Activated CD4-positive, alpha-beta T cell treated with anti-CD3 and anti-CD28 coated beads for 36 hours (primary cell): ENCODE measurements around the gene ELAC2. TPM values are rescaled to one million over a fixed set of nuclear protein-coding genes. Genes with fewer than 3 reads are reported as not detected.

Experiments used
- ATAC-seq: fragments of 200-7000 bp; cut with Tn5 transposase; one replicate; pipeline ENCODE4 v1.10.0; 2021; ENCODE audit warnings: mild to moderate bottlenecking, moderate library complexity
- CTCF ChIA-PET: fragments of 350-600 bp; sonication (Branson Sonifier 250); formaldehyde crosslinking; loops from one replicate; lab custom pipeline; 2021; ENCODE audit warnings: antibody characterized with exemption; lab: Charles Lee
- POLR2A ChIA-PET: fragments of 350-600 bp; sonication (Branson Sonifier 250); formaldehyde crosslinking; loops from one replicate; lab custom pipeline; 2021; ENCODE audit warnings: antibody characterized with exemption, inconsistent platforms; lab: Charles Lee
- DNase-seq: peaks from one replicate; pipeline ENCODE4 v3.0.0-alpha.2; 2020
- H3K27ac Mint-ChIP-seq: one replicate; pipeline ENCODE4 v1.8.0; 2021; ENCODE audit warnings: mixed read lengths
- H3K27me3 Mint-ChIP-seq: one replicate; pipeline ENCODE4 v1.8.0; 2021; ENCODE audit warnings: mixed read lengths
- H3K36me3 Mint-ChIP-seq: one replicate; pipeline ENCODE4 v1.8.0; 2021; ENCODE audit warnings: low read depth, mixed read lengths
- H3K4me1 Mint-ChIP-seq: one replicate; pipeline ENCODE4 v1.8.0; 2021; ENCODE audit warnings: mixed read lengths
- H3K4me3 Mint-ChIP-seq: one replicate; pipeline ENCODE4 v1.8.0; 2021; ENCODE audit warnings: mild to moderate bottlenecking, moderate library complexity, mixed read lengths
- H3K9me3 Mint-ChIP-seq: one replicate; pipeline ENCODE4 v1.8.0; 2021; ENCODE audit warnings: low read depth, mixed read lengths
- intact Hi-C, 2 experiments: fragments of 100-400 bp; cut with DNase I in 1 of 2; cut with micrococcal nuclease in 1 of 2; formaldehyde crosslinking; loops; one replicate each; pipeline versions ENCODE4 v1.14.2 to v1.15.1; 2022 to 2024; cut with DNase I, micrococcal nuclease
- total RNA-seq, 2 experiments: library from RNA; stranded (reverse); gene quantifications; one replicate each; pipeline ENCODE4 v1.2.3, GENCODE V29; 2021

The ELAC2 gene
- total RNA-seq, 2 experiments from 2014 or later: 67.4 to 96.6 TPM

GRCh38 chr17:12998874-12999273, 19.0 kb downstream of the ELAC2 start:
- ChIA-PET POLR2A (no interaction called here), CTCF (no interaction called here)
- no peak overlapping the region for H3K4me3 Mint-ChIP-seq

DNA sequence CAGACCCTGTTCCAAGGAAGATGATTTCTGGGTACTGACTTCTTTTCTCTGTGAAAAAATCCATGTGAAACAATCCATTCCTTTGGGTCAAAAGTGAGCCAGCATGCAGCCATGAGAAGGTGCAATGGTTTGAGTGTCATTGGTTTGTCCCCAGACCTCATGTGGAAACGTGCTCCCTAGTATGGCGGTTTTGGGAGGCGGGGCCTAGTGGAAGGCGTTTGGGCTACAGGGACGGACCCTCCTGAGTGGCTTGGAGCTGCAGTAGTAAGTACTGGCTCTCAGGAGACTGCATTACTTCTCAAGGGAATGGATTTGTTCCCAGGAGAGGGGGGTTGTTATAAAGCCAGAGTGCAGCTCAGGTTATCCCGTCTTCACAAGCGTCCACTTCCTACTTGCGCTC, 19.4 kb downstream of the ELAC2 start:
- no peak overlapping the region for H3K27ac Mint-ChIP-seq
- H3K4me1 Mint-ChIP-seq: no peaks in the 10 kb centered on the region
- no peaks in the 10 kb centered on the region for H3K27me3 Mint-ChIP-seq
- ChIA-PET CTCF (interaction anchor here (1.1 kb wide), 1 partner anchor 11 kb away, joined by 3 read pairs; no protein-coding TSS in a partner anchor), POLR2A (no interaction called here)
- H3K9me3 Mint-ChIP-seq: no peaks in the 10 kb centered on the region
- ATAC-seq (no peak), DNase-seq (no peak)
- peaks cover 38% of the 10 kb centered on the region for H3K36me3 Mint-ChIP-seq
- H3K4me3 Mint-ChIP-seq: no peak overlapping the region
- intact Hi-C loops: no loop called here

More at GRCh38 chr17:12998874-12999273, 19.0 kb downstream of the ELAC2 start:
- intact Hi-C loops: no loop called here
- Mint-ChIP-seq H3K27ac (no peak overlapping the region), H3K27me3 (no peaks in the 10 kb centered on the region), H3K9me3 (no peaks in the 10 kb centered on the region), H3K36me3 (peaks cover 36% of the 10 kb centered on the region), H3K4me1 (no peaks in the 10 kb centered on the region)
- DNase-seq: no peak
- no peak for ATAC-seq

- POLR2A ChIA-PET: no interaction called here
These were observed 20.9 kb downstream of the ELAC2 start for GRCh38 chr17:12996941-12997340.

DNA sequence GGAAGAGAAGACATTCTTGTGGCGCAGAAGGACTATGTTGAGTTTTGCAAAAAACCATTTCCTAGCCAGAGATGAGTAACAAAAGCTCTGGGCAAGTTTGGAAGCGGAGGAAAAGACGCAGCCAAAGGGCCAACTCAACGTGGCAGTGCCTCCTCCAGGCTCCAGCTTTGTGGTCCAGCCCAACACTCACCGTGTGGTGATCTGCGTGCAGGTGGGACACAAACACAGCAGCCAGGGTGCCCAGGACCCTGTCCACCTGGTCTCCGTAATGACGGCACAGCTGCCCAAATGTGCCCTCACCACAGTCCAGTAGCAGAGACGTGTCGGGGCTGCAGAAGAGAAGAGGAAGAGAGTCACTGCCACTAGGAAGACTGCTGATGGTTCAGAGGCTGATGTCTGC, 21.5 kb downstream of the ELAC2 start:
- Mint-ChIP-seq H3K36me3 (peaks cover 53% of the 10 kb centered on the region), H3K4me3 (no peak overlapping the region), H3K27me3 (no peaks in the 10 kb centered on the region), H3K27ac (no peak overlapping the region), H3K4me1 (no peaks in the 10 kb centered on the region), H3K9me3 (no peaks in the 10 kb centered on the region)
- ATAC-seq (no peak), DNase-seq (no peak)
- ChIA-PET POLR2A (no interaction called here), CTCF (no interaction called here)
- intact Hi-C loops: no loop called here

More at GRCh38 chr17:12996941-12997340, 20.9 kb downstream of the ELAC2 start:
- Mint-ChIP-seq H3K27me3 (no peaks in the 10 kb centered on the region), H3K4me3 (no peak overlapping the region), H3K9me3 (no peaks in the 10 kb centered on the region), H3K4me1 (no peaks in the 10 kb centered on the region), H3K27ac (no peak overlapping the region), H3K36me3 (peaks cover 48% of the 10 kb centered on the region)
- DNase-seq: no peak
- CTCF ChIA-PET: no interaction called here
- no peak for ATAC-seq
- intact Hi-C loops: no loop called here

GRCh38 chr17:12995896-12996295, 21.9 kb downstream of the ELAC2 start:
- Mint-ChIP-seq H3K4me1 (no peaks in the 10 kb centered on the region), H3K9me3 (no peaks in the 10 kb centered on the region), H3K4me3 (no peak overlapping the region), H3K27me3 (no peaks in the 10 kb centered on the region), H3K27ac (no peak overlapping the region), H3K36me3 (peaks cover 56% of the 10 kb centered on the region)
- DNase-seq: no peak
- CTCF ChIA-PET: no interaction called here
- POLR2A ChIA-PET: no interaction called here
- no peak for ATAC-seq
- intact Hi-C loops: no loop called here

DNA sequence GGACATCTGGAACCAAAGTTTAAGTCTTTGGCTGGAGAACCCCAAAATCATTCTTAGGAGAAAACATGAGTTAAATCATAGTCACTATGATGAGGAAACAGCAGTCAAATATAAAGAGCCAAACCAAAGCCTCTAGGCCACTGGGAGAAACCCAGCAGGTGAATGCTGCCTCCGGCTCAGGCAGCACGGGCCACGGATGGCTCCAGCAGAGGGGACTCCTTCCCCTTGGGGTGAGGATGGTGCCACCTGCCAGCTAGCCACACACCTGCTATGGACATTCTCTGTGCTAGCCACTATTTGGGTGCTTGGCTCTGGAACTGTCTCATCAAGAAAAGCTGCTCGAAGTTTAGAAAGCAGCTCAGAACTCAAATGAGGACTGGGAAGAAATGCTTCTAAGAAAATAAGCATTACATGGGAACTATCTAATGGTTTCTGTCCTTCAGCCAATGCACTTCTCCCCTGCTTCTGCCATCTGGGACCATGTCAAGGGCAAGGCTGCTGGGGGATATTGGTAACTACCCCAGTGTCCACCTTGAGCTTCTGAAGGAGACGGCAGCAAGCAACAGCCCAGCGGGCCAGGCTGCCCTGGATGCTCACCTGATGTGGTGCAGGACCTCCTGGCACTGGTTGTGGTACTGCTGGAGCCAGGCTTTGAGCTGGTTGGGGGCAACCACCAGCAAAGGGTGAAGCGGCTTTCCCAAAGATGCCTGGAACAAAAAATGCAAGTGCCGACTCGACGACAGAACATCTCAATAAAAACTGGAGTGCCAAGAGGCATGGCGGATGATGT, 22.5 kb downstream of the ELAC2 start:
- H3K4me1 Mint-ChIP-seq: no peaks in the 10 kb centered on the region
- DNase-seq (no peak), ATAC-seq (no peak)
- CTCF ChIA-PET: no interaction called here
- POLR2A ChIA-PET: no interaction called here
- no peaks in the 10 kb centered on the region for H3K27me3 Mint-ChIP-seq
- intact Hi-C loops: no loop called here
- no peak overlapping the region for H3K4me3 Mint-ChIP-seq
- peaks cover 55% of the 10 kb centered on the region for H3K36me3 Mint-ChIP-seq
- H3K27ac Mint-ChIP-seq: no peak overlapping the region
- no peaks in the 10 kb centered on the region for H3K9me3 Mint-ChIP-seq

DNA sequence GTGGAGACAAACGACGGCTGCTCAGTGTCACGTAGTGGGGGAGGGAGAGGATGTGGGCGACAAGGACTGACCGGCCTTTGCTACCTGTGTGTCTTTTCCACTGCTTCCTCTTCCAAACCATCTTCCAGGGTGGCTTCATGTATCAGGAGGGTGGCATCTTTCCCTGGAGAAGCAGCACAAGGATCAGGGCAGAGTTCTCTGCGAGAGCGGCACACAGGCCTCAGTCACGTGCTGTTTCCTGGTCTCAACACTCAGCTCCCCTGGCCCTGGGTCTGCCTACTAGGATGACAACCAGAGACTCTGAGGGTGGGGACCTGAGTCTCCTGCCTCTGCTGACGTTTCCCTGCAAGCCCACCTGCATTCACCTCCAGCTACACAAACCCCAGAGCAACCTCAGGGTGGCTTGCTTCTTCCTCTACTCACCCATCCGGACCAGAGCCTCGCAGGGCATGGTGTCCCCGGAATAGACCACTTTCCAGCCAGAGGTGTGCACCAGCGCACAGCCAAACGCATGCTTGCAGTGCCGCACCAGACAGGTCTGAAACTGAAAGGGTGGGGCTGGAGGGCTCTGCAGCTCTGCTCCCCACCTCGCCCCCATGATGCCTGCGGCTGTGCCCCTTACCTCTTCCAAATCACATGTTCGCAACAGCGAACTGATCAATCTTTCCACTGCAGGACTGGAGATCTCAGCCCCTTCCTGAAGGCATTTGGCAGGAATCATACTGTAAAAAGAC, 23.3 kb downstream of the ELAC2 start:
- no peaks in the 10 kb centered on the region for H3K9me3 Mint-ChIP-seq
- ATAC-seq: no peak
- intact Hi-C loops: no loop called here
- no peak overlapping the region for H3K4me3 Mint-ChIP-seq
- no peaks in the 10 kb centered on the region for H3K4me1 Mint-ChIP-seq
- peaks cover 62% of the 10 kb centered on the region for H3K36me3 Mint-ChIP-seq
- POLR2A ChIA-PET: no interaction called here
- H3K27ac Mint-ChIP-seq: no peak overlapping the region
- CTCF ChIA-PET: no interaction called here
- H3K27me3 Mint-ChIP-seq: no peaks in the 10 kb centered on the region
- DNase-seq: no peak

DNA sequence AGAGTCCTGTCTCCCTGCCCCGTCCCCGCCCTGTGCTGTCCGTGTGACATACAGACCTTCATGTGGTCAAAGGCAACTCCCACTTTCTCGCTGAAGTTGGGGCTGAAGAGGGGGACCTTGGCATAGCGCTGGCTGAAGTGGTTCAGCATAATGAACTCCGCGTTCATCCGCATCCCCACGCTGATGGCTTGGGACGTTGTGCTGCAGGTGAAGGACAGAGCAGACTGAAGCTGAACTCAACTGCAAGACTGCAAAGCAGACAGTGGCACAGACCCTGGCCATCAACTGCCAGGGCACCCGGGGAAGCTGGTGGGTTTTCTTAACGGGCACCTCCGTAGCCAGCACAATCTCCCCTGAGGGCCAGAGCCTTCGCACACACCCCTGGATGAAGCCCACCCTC, 24.2 kb downstream of the ELAC2 start:
- ChIA-PET CTCF (no interaction called here), POLR2A (no interaction called here)
- Mint-ChIP-seq H3K4me1 (no peaks in the 10 kb centered on the region), H3K36me3 (peaks cover 64% of the 10 kb centered on the region), H3K9me3 (no peaks in the 10 kb centered on the region), H3K27ac (no peak overlapping the region), H3K27me3 (no peaks in the 10 kb centered on the region), H3K4me3 (no peak overlapping the region)
- intact Hi-C loops: no loop called here
- ATAC-seq (no peak), DNase-seq (no peak)

DNA sequence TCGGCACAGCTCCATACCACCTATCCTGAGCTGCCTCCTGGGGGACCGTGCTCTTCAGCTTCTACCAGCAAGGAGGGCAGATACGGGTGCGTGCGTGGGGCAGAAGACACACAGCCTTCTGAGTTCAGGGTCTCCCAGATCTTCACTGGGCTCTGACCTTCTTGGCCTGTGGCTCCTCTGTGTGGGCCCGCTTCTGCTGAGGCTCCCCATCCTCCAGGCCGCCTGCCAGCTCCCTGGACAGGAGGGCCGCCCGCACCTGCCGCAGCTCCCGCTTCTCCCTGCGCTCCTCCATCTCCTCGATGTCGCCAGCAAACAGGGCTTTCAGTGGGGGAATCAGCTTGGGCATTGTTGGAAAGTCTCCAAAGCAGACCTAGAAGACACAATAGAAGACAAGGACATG, 25.2 kb downstream of the ELAC2 start:
- POLR2A ChIA-PET: no interaction called here
- H3K27ac Mint-ChIP-seq: no peak overlapping the region
- H3K36me3 Mint-ChIP-seq: peaks cover 58% of the 10 kb centered on the region

DNA sequence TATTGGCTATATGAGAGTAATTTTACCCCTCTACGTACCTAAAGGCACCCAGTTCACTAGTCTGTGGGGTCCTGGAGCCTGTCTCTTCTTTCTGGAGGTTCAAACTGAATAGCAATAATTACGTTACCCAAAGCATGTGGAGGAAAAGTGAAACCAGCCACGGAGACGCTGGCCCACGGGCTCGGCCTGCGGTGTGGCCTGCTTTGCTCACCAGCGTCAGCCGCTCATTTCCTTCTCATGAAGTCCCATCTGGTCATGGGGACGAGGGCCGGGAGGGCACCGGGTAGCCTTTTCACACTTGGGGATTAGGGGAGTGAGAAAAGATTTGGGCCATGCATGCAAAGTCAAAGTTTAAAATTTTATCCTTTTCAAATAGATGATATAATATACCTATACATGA, 26.9 kb downstream of the ELAC2 start:
- CTCF ChIA-PET: interaction anchor here (1.3 kb wide), 1 partner anchor 12 kb away, joined by 5 read pairs; no protein-coding TSS in a partner anchor
- H3K27ac Mint-ChIP-seq: no peak overlapping the region
- H3K27me3 Mint-ChIP-seq: no peaks in the 10 kb centered on the region
- intact Hi-C loops: no loop called here
- no peak overlapping the region for H3K4me3 Mint-ChIP-seq
- no peaks in the 10 kb centered on the region for H3K4me1 Mint-ChIP-seq
- H3K9me3 Mint-ChIP-seq: no peaks in the 10 kb centered on the region
- POLR2A ChIA-PET: no interaction called here
- H3K36me3 Mint-ChIP-seq: peaks cover 52% of the 10 kb centered on the region
- DNase-seq: no peak
- ATAC-seq: no peak

More for the DNA sequence above, 25.2 kb downstream of the ELAC2 start:
- H3K9me3 Mint-ChIP-seq: no peaks in the 10 kb centered on the region
- H3K4me1 Mint-ChIP-seq: no peaks in the 10 kb centered on the region
- CTCF ChIA-PET: no interaction called here
- intact Hi-C loops: no loop called here
- ATAC-seq (no peak), DNase-seq (no peak)
- no peaks in the 10 kb centered on the region for H3K27me3 Mint-ChIP-seq
- no peak overlapping the region for H3K4me3 Mint-ChIP-seq

DNA sequence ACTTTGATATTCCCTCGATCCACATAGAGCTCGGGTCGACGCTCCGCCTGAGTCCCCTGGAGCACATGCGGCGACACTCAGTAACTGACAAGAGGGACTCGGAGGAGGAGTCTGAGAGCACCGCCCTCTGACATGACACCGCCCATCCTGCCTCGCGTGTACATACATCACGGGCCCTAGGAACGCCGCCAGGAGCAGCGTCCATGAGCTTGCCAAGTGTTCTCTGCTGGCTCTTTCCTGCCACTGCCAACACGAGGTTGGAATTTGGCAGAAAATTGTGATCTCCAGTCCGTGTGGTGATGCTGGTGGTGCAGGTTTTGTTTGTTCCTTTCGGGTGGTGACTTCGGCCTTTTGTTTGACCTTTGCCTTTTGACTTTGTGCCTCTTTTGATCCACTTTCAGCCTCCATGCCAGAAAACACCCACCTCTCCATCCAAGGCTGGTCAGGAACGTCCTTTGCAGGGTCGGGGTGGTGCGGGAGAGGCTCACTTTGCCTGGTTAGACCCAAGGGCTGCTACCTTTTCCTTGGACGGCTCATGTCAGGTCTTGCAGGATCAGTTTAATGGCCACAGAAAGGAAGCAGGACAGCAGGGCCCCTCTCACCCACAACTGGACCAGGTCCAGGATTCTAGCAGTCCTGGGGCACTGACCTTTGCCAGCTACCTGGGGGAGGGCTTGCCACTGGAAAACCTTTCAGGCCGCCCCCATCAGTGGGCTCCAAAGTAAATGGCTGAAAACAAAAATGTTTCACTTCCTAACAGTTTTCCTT, 27.6 kb downstream of the ELAC2 start:
- DNase-seq (no peak), ATAC-seq (no peak)
- Mint-ChIP-seq H3K36me3 (peaks cover 51% of the 10 kb centered on the region), H3K27ac (no peak overlapping the region), H3K27me3 (no peaks in the 10 kb centered on the region), H3K9me3 (no peaks in the 10 kb centered on the region), H3K4me1 (no peaks in the 10 kb centered on the region), H3K4me3 (no peak overlapping the region)
- intact Hi-C loops: no loop called here
- POLR2A ChIA-PET: no interaction called here
- CTCF ChIA-PET: no interaction called here
